Stimulated activated CD4-positive, alpha-beta T cell treated with anti-CD3 and anti-CD28 coated beads, Interleukin-4, amount 100 ng/mL, for 24 hours (primary cell): ENCODE data around the gene CD101.
"Not testable (repeated sequence)": the region's sequence is repeated elsewhere in the genome, so short reads cannot be mapped to it uniquely, and the experiment has no call there.

Experiments
- DNase-seq: peaks from one replicate; pipeline ENCODE4 v3.0.0-alpha.2; 2020

The CD101 gene, protein sequence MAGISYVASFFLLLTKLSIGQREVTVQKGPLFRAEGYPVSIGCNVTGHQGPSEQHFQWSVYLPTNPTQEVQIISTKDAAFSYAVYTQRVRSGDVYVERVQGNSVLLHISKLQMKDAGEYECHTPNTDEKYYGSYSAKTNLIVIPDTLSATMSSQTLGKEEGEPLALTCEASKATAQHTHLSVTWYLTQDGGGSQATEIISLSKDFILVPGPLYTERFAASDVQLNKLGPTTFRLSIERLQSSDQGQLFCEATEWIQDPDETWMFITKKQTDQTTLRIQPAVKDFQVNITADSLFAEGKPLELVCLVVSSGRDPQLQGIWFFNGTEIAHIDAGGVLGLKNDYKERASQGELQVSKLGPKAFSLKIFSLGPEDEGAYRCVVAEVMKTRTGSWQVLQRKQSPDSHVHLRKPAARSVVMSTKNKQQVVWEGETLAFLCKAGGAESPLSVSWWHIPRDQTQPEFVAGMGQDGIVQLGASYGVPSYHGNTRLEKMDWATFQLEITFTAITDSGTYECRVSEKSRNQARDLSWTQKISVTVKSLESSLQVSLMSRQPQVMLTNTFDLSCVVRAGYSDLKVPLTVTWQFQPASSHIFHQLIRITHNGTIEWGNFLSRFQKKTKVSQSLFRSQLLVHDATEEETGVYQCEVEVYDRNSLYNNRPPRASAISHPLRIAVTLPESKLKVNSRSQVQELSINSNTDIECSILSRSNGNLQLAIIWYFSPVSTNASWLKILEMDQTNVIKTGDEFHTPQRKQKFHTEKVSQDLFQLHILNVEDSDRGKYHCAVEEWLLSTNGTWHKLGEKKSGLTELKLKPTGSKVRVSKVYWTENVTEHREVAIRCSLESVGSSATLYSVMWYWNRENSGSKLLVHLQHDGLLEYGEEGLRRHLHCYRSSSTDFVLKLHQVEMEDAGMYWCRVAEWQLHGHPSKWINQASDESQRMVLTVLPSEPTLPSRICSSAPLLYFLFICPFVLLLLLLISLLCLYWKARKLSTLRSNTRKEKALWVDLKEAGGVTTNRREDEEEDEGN

DNA sequence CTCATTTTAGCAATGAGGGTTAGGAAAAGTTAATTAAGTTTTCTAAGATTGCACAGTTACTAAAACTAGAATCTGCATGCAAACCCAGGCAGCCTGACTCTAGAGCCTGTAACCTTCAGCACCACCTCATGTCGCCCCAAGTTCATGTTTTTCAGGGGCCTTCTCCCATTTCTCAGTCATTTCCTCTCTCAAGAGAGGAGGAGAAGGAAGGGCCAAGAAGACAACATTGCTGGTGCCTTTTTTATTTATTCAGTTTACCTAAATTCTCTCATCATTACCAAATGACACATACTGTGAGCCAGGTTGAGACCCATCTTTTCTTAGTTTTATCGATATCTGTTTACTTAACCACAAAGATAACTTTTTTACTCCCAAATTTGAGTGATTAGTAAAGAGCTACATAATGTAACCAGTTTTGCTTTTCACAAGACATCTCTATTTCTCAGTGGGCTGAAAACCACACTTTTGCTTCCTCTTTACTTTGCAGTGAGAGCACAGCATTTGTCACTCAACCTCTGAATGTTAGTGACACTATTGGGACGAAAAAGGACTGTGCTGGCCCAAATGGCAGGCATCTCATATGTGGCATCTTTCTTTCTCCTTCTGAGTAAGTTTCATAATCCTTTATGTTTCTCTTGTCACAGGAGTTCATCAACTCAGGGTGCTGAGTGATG is at the start of gene CD101:
Gene CD101 (plus strand): TSS at position 507 of the 674 bp plus-strand sequence. CDS start 58 bp downstream, at position 565.
- DNase-seq = peak; percentile 59

DNA sequence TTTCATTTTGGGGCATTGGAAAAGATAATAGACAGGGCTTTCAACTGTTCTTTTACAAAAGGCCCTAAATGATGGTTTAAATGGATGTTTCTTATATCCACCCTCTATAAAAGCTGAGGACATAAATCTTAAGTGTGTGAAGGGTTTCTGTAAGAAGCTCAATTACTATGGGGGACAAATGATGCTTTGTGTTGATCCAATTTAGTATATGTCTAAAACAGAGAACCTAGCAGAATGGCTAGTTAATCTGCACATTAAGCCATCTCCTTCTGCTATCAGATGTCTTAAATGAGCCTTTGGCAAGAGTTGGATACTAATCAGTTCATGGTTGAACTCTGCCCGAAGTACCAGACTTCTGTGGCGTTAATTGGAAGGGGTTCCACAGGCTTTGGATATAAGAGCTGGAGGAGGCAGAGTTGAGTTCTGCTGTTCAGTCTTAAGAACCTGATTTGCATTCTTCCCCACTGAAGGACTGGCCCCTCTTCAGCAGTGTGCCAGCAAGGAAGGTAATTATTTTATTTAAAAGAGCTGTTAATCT is 48.8 kb upstream of the CD101 start:
- DNase-seq = no peak

DNA sequence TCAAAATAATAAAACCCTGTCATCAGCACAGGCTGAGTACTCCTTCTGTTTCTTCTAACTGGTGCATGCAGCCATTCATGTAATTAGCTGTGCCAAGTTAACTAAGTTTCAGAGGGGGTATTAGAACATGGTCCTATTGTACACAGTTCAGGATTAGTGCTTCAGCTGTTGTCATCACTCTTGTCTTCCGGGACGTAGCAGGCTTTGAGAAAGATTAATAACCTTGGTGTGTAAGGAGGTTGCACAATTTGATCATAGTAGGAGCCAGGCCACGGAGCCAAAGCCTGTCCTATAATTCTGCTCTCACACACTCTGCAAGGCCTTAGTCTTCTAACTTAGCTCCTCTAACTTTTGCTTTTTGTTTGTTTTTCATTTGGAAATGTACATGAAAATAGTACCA is 47.1 kb upstream of the CD101 start:
- no peak for DNase-seq

DNA sequence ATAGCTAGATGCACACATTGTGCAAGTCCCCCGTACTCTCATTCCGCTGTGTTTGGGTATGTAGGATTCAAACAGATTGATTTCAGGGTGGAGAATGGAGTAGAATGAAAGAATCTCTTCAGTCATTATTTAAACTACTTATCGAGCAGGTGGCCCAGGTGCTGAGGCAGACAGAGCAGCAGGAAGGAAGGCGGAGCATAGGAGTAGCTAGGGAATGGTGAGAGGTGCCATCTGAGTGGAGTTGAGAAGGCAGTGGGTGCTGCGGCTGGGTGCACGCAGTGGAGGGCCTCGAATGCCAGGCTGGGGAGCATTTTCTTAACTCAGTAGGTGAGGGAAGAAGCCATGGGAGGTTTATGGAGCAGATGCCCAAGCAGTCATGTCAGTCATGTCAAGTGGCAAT is 45.2 kb upstream of the CD101 start:
- DNase-seq = no peak

DNA sequence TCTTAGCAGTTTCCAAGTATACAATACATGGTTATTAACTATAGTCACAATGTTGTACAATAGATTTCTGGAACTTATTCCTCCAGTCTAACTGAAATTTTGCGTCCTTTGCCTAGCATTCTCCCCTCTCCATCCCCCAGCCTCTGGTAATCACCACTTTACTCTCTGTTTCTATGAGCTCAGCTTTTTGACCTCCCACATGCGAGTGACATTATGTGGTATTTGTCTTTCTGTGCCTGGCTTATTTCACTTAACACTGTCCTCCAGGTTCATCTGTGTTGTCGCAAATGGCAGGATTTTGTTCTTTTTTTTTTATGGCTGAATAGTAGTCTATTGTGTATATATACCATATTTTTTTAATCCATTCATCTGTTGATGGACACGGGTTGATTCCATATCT is 43.9 kb upstream of the CD101 start:
- no peak for DNase-seq

DNA sequence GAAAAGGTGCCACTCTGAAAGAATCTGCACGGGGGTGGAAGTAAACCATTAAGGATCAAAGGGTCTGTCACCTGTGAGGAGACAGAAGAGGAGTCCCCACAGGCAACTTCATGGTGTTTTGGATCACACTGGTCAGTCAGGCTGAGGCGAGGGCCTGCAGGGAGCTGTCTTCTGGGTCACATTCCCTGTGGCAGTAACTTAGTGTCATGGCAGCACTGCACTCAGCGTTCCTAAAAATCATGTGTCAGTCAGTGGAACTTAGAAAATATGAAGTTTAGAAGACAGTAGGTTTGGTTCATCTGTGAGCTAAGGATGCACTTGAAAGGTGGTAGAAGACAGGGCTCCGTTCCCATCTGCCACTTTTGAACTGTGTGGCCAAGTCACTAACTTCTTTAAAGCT is 43.5 kb upstream of the CD101 start:
- DNase-seq = no peak

DNA sequence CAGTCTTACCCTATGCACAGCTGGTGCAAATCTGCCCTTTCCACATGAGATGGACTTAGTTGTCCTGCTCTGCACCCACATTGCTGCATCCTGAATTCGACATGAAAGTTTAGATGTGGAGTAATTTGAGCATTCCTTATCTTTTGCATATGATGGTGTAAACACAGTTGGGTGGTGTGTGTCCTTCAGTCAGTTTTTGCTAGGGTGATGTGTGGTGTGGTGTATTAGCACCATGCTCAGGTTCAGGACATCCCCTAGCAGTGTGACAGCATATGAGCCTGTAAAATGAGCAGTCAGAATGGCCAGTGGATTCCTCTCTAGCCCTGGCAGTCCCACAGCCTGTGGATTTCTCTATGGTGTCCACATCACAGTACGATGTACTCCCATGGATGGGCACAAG is 42.6 kb upstream of the CD101 start:
- no peak for DNase-seq

DNA sequence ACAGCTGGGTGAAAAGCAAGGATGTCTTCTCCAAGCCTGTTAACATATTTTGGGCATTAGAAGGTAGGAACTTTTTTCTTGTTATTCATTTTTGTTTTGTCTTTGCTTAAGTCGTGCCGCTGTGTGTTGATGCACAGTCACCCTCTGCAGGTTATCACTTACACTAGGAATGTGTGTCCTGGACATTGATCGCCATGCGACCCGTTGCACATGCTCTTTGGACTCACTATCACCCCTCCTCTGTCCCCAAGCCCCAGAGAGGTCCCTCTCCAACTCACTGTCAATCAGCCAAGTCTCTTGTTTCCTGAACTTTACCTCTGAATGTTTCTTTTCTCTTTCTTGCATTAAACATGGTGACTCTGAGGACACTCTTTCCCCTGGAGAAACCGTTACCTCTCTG is 40.0 kb upstream of the CD101 start:
- DNase-seq = no peak

DNA sequence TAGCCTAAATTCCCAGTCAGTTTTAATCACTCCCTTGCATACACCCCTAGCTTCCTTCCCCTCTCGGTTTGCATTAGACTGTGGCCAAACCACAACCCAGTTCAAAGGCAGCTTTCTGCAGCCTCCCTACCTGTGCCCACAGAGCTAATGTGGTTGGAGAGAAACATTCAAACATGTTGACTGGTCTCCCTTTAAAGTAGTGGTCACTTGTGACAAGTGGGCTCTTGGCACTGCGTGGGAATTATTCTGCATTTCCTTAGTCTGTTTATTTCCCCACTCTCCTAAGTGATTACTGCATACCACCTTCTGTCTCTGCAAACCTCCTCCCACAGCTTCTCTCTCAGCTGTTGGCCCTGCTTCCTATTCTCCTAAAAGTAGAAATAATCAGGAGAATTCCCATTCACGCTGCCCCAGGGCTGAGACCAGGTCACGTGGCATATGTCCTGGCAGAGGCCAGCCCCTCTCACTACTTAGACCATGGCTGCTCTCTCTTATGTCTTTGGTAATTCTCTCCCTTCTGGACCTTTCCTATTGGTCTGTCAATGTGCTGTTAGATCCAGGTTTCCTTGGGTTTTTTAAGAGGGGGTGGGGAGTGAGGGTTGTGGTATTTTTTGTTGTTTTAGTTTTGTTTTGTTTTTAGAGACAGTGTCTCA is 38.4 kb upstream of the CD101 start:
- no peak for DNase-seq

DNA sequence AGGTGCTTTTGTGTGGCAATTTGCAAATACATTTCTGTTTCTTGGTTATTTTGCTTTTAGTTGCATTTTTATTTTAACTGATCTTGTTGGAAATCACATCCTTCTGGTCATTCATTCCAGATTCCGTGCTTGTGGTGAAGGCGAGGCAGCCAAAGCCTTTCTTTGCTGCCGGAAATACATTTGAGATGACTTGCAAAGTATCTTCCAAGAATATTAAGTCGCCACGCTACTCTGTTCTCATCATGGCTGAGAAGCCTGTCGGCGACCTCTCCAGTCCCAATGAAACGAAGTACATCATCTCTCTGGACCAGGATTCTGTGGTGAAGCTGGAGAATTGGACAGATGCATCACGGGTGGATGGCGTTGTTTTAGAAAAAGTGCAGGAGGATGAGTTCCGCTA is 34.8 kb upstream of the CD101 start:
- DNase-seq = no peak

DNA sequence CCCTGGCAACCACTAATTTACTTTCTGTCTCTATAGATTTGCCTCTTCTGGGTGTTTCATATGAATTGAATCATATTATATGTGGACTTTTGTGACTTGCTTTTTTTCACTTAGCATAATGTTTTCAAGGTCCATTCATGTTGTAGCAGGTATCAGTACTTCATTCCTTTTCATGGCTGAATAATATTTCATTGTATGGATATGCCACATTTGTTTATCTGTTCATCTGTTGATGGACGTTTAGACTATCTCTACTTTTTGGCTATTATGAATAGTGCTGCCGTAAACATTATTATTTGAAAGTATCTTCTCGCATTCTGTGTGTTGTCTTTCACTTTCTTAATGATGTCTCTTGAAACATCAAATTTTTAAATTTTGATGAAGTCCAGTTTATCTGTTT is 32.8 kb upstream of the CD101 start:
- DNase-seq = no peak

DNA sequence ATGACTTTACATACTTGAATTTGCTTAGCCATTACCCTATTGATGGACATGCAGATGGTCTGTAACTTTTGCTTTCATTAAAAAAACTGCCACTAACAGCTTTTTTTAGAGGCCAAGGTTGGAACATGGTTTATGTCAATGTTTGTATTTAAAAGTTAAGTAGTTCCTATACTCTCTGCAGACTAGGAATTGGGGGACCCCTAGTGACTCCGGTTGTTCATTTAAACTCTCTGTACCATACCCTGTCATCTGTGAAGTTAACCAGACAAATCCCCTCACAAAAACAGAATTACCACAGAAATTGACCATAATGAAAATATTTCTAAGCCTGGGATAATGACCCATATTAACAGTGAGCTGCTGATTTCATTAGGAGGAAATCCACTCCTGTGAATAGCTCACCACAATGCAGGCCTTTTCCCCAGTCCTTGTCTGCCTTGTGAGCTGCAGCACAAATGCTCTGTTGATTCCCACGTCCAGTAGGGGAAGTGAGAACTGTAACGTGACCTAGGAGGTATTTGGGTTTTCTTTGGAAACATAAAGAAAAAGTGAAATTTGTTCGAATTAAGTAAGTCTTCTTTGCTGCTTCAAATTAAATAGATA is 30.2 kb upstream of the CD101 start:
- no peak for DNase-seq

DNA sequence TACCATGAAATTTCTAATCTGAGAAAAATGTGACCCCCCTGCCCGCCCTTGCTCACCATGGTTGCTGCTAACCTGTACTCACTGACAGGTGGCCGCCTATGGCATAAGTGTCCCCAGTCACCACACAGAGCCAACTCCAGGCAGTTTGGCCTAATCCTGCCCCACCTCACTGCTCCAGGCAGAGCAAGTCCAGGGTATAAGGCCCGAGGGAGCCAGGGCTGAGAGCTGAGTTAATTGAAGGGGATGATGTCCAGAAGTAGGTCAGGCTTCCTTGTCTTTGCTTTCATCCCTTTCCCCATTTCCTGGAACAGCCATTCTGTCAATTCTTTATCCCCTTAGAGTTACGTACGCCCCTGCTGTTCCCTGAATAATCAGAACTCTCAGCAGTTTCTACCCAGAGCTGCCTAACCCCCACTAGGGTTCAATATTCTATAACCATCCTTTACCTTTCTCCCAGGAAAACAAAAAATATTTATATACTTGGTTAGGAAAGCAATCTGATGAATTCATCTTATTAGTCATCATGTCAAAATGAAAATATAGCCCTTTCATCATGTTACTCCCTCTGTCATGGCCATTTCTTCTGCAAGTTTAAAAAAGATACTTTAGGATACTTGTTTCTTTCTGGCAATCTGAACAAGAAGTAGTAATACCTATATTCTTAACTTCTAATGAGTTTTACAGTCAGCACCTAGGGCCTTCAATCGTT is 29.4 kb upstream of the CD101 start:
- DNase-seq = no peak

DNA sequence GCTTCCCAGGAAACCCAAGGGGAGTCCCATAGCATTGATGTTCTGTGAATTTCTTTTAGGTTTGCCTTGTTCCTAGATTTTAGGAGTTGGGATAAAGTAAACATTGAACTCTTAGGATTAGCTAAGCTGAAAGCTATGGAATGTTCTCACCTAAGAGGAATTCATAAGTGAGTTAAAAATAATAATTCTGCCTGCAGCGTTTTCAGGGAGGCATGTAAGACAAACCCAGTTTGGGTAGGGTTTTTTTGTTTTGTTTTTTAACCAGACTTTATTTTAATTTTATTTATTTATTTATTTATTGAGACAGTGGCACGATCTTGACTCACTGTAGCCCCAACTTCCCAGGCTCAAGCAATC is 28.9 kb upstream of the CD101 start:
- no peak for DNase-seq

DNA sequence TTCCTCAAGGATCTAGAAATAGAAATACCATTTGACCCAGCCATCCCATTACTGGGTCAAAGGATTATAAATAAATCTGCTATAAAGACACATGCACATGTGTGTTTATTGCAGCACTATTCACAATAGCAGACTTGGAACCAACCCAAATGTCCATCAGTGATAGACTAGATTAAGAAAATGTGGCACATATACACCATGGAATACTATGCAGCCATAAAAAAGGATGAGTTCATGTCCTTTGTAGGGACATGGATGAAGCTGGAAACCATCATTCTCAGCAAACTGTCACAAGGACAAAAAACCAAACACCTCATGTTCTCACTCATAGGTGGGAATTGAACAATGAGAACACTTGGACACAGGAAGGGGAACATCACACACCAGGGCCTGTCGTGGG is 21.3 kb upstream of the CD101 start:
- DNase-seq = not testable (repeated sequence)

DNA sequence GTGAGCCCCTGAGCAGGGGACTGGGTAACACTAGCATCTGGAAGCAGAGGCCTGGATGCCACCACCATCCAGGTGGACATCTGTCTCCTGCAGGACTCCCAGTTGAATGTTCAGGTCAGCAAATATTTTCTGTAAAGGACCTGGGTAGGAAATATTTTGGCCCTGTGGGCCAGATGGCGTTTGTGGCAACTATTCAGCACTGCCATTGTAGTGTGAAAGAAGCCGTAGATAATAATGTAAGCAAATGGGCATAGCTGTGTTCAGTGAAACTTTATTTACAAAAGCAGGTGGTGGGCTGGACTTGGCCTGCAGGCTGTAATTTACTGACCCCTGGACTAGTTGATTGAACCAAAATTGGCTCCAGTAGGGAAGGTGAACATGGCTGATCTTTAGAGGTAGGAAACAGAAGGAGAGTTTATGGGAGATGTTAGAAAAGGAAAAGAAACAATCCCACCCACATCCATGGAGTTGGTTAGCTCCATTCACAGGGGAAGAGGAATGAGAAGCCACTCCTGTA is 20.0 kb upstream of the CD101 start:
- DNase-seq = no peak

DNA sequence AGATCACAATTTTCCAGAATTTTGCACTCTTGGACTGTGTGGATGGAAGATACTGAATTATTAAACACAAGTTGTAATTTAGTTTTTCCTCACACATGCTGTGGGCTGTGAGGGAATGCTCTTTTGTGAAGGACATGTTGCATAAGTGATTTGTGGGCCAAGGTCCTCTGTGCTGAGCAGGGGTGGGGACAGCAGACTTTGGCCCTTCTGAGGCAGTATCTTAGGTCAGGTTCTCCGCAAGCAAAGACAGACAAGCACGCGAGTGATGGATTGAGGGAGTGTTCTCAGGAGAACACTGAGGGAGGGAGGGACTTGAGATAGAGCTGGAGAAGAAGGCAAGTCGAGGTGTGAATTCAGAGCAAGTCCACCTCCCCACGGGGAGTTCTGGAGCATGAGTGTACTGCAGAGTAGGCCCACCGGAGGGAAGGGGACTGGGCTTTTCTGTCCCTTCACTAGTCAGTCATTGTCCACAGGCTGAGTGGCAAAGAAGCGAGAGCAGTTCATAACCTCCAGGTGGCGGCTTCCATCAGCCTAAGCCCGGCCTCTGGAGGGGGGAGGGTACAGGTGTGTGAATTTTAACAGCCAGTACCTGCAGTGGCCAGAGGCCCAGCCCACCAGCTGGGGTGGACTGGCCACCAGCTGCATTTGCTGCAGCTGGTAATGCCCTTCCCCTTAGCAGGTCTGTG is 19.1 kb upstream of the CD101 start:
- DNase-seq = no peak

DNA sequence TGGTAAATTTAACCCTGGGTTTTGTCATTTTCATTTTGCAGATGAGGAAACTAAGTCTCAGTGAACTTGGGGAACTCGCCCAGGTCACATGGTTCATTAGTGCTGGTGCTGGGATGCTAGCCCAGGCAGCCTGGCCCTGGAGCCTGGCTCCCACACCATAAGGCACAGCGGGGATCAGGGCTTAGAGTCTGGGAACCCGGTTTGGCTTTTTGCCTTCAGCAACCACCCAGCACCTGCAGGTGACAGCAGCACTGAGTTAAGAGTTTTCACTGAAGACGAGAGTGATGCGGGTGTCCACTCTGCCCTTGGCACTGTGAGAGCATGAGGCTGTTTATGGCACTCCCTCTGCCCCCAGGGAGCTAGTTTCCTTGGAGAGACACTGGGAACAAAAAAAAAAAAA is 18.4 kb upstream of the CD101 start:
- DNase-seq = no peak

DNA sequence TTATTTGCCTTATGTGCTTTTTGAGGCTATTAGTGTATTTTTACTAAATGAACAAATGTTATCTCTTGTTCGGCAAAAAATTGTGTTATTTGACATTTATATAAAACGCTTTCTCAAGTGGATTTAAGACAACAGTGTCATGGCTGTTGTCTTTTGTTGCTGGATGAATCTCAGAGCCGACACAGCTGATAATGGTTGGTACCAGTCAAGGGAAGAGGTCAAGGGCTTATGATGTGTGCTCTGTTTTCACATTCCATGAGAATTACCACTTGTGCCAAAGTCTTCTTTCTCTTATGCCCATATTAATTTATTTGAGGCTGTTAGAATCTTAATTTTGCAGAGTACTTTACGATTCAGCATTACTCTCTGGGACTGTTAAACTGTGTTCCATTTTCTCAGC is 17.9 kb upstream of the CD101 start:
- no peak for DNase-seq

DNA sequence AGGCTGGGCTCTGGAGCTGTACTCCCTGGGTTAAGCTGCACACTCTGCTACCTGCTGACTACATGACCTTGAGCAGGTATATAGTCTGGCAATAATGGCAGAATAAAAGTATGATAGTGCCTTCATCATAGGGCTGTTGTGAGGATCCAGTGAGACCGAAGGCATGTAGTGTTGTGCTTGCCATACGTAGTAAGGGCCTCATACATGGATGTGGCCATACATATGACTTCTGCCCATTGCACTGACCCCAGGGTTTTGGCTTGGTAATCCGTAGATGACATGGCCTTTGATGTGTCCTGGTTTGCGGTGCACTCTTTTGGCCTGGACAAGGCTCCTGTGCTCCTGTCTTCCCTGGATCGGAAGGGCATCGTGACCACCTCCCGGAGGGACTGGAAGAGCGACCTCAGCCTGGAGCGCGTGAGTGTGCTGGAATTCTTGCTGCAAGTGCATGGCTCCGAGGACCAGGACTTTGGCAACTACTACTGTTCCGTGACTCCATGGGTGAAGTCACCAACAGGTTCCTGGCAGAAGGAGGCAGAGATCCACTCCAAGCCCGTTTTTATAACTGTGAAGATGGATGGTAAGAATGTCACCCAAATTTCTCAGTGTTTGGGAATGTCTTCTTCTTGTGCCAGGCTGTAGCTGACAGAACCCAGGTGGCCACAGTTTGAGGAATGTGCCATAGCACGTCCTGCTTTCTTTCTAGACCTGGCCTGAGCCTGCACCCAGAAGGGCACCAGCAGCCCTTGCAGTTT is 17.0 kb upstream of the CD101 start:
- DNase-seq = no peak
